Measurements from ENCODE around the gene DOCK1. TPM values are rescaled to one million over a fixed set of nuclear protein-coding genes. Genes with fewer than 3 reads are reported as not detected.

Gene DOCK1
- total RNA-seq, 2 donors from 2014 or later = 1.1 TPM

DNA sequence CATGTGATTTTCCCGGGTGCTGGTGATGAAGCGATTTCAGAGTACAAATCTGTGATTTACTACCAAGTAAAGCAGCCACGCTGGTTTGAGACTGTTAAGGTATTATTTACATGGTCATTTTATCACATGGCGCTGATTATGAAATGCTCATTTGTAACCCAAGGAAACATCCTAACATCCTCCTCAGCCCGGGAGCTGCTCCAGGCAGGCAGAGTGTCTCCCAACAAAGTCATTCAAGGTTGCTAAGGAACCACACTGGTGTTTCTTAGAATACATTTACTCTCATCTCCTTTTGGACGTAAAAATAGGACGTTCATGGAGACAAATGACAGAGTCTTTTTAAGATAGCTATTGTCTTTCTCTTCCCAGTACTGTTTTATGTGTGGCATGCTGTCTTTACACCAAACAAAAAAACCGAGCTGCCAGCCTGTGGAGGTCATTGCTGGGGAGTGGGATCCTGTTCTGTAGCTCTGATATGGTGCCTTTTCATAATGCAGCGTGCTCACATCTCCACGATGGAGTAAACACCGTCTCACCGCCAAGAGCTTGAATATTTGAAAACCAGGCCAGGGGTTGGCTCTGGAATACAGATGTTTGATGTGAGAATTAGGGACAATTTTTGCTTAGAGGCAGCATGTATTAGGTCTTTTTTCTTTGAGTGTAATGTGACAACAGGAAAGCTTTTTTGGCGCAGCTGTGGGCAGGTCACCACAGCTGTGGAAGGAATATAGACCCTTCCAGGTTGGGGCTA lies 119.6 kb downstream of the DOCK1 start:
- DNase-seq (ENCODE audit: low spot score in 2 of 2) (no peak), ATAC-seq (no peak)
- Mint-ChIP-seq H3K36me3 (no peaks in the 10 kb centered on the region), H3K9me3 (no peaks in the 10 kb centered on the region), H3K27ac (no peak overlapping the region)

DNA sequence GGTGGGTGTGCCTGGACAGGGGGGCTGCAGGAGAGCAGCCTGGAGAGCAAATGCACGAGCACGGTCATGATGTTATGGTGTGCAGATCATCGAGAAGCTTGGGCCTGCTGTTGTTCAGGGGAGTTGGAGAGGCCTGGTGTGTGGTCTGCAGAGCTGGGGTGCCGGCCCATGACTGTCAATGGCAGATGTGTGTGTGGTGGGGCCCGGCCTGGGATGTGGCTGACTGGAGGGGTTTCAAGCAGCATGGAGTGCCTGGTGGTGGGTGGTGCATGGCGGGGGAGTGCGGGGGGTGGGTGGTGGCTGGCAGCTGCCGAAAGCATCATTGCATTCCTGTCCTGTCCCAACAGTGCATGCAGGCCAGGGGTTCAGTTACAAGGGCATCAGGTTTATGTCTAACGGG lies 122.6 kb downstream of the DOCK1 start:
- Mint-ChIP-seq H3K27ac (no peak overlapping the region), H3K9me3 (no peaks in the 10 kb centered on the region), H3K36me3 (no peaks in the 10 kb centered on the region)
- ATAC-seq (no peak), DNase-seq (ENCODE audit: low spot score in 2 of 2) (no peak)

DNA sequence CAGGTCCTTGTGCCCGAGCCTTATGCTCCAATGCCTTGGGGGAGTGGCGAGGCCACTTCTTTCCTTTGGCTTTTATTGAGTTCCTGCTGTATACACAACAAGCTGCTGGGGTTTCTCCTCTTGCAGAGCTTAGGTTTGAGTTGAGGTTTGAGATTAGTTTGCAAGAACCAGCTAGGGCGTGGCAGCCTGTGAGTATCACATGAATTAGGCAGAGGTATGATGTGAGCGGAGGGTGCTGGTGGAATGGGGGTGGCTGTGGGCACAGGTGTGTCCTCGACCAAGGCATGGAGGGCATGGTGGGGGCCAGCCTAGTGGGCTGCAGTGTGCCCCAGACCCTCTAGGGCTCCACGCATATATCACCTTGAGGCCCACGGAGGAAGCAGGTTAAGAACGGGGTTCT lies 123.3 kb downstream of the DOCK1 start:
- H3K9me3 Mint-ChIP-seq = no peaks in the 10 kb centered on the region
- no peak for DNase-seq (ENCODE audit: low spot score in 2 of 2)
- H3K27ac Mint-ChIP-seq = no peak overlapping the region
- ATAC-seq = no peak
- no peaks in the 10 kb centered on the region for H3K36me3 Mint-ChIP-seq

DNA sequence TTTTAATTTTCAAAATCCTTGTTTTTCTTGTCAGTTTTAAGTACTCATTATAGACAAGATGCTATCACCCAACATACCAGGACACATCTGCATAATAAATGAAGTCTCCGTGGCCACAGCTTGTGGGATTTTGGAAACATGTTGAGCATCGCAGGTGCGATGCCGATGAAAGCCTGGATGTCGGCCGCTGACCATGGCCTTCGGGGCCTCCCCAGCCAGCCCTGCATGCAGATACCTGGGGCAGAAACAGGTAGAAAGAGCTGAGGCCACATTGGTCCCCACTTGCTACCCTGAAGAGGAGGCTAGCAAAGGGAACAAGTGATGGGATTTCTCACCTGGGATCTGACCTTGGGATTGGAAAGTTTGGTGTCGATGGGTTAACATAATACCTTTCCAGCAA lies 123.8 kb downstream of the DOCK1 start:
- ATAC-seq = no peak
- H3K27ac Mint-ChIP-seq = no peak overlapping the region

DNA sequence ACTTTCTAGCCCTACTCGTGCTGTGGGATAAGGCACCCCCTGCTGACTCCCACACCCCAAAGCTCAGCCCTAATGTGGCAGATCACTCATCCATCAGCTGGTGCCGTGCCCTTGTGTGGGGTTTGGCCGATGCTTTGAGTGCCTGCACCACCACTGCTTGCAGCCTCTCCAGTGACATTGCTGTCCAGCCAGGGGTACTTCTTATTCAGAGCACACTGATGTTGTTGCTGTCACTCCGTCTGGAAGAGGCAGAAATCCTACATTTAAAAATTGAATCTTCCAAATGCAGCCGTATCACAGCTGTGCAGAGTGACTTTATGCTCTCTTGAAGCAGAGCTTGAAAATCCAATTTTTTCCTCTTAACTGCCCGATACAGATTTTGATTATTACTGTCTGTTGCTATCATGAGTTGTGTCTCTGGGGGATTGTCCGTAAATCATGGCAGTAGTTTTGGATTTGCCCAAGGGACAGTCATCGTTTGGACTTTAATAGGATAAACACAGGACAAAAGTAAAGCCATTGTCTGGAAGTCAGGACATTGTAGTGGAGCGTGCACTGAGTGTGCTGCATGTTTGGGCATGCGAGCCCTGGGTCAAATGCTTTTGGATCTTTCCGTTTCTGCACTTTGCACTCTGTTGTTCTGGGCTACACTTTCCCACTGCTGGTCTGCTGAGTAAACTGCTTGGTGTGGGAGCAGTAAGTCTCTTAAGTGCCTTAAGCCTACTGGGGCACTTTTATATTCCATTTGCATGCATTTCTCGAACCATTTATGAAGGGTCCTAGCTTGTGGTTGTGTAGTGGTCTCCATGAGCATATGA lies 128.2 kb downstream of the DOCK1 start:
- no peaks in the 10 kb centered on the region for H3K9me3 Mint-ChIP-seq
- no peak overlapping the region for H3K27ac Mint-ChIP-seq
- ATAC-seq (no peak), DNase-seq (ENCODE audit: low spot score in 2 of 2) (no peak)
- H3K36me3 Mint-ChIP-seq = no peaks in the 10 kb centered on the region

More for the DNA sequence above, 123.8 kb downstream of the DOCK1 start:
- H3K9me3 Mint-ChIP-seq = no peaks in the 10 kb centered on the region
- no peak for DNase-seq (ENCODE audit: low spot score in 2 of 2)
- no peaks in the 10 kb centered on the region for H3K36me3 Mint-ChIP-seq

DNA sequence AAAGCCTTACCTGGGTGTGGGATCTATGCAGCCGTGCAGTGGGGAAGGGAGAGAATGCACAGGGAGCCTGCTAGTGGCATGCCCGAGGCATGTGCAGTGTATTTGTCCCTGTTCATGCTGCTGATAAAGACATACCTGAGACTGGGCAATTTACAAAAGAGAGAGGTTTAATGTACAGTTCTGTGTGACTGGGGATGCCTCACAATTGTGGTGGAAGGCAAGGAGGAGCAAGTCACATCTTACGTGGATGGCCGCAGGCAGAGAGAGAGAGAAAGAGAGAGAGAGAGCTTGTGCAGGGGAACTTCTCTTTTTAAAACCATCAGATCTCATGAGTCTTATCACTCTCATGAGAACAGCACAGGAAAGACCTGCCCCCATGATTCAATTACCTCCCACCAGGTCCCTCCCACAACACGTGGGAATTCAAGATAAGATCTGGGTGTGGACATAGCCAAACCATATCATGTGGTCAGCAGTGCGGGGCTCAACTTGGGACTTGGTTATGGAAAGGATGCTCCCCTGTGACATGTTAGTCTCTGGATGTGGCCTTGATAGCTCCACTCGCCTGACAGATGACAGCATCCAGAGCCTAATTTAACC lies 128.9 kb downstream of the DOCK1 start:
- Mint-ChIP-seq H3K27ac (no peak overlapping the region), H3K9me3 (no peaks in the 10 kb centered on the region), H3K36me3 (no peaks in the 10 kb centered on the region)
- DNase-seq (ENCODE audit: low spot score in 2 of 2) = no peak
- no peak for ATAC-seq

DNA sequence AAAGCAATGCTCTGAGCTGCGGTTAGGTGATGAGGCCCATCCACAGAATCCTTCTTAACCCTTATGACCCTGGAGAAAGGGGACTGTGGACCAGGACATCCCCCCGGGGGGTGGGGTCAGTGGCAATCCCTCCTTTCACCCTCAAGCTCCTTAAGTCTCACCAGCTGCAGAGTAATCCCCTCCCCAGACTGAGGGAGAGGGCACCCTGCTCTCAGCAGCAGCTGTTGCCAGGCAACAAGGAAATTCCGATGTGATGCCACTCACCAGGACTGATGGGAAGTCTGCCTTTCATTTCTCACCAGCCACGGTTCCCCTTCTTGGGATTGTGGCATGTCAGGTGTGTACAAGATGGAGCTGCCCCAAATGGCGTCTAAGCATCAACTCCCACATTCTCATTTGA lies 129.6 kb downstream of the DOCK1 start:
- Mint-ChIP-seq H3K36me3 (no peaks in the 10 kb centered on the region), H3K9me3 (no peaks in the 10 kb centered on the region), H3K27ac (no peak overlapping the region)
- DNase-seq (ENCODE audit: low spot score in 2 of 2) = no peak
- no peak for ATAC-seq

DNA sequence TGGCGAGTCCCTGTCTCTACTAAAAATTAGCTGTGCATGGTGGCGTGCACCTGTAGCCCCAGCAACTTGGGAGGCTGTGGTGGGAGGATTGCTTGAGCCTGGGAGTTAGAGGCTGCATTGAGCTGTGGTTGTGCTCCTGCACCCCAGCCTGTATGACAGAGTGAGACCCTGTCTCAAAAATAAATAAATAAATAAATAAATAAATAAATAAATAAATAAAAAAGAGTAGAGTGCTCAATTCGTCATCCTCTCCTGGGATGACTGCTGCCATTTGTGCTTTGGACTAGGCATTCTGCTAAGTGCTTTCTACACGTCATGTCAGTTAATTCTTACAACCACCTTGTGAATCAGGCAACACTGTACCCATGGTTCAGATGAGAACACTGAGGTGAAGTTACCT lies 130.6 kb downstream of the DOCK1 start:
- no peaks in the 10 kb centered on the region for H3K9me3 Mint-ChIP-seq
- no peak overlapping the region for H3K27ac Mint-ChIP-seq
- ATAC-seq = no peak

DNA sequence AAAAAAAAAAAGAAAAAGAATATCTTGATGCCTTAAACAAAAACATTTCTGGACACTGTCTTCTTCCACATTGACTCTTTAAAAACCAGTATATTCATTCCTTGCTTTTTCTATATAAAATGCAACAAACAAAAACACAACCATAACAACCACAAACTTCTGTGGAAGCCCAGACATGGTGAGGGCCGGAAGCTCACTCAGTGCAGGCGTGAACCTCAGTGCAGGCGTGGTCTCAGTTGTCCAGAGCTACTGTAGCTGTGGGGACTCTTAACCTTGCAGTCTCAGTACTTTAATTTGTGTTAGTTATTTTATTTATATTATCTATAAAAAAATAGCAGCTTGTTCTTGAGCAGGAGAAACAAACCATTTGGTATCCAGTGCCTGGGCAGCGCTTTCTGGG lies 131.8 kb downstream of the DOCK1 start:
- ATAC-seq (no peak), DNase-seq (ENCODE audit: low spot score in 2 of 2) (no peak)
- no peaks in the 10 kb centered on the region for H3K36me3 Mint-ChIP-seq
- no peak overlapping the region for H3K27ac Mint-ChIP-seq
- no peaks in the 10 kb centered on the region for H3K9me3 Mint-ChIP-seq

More for the DNA sequence above, 130.6 kb downstream of the DOCK1 start:
- DNase-seq (ENCODE audit: low spot score in 2 of 2) = no peak
- H3K36me3 Mint-ChIP-seq = no peaks in the 10 kb centered on the region

DNA sequence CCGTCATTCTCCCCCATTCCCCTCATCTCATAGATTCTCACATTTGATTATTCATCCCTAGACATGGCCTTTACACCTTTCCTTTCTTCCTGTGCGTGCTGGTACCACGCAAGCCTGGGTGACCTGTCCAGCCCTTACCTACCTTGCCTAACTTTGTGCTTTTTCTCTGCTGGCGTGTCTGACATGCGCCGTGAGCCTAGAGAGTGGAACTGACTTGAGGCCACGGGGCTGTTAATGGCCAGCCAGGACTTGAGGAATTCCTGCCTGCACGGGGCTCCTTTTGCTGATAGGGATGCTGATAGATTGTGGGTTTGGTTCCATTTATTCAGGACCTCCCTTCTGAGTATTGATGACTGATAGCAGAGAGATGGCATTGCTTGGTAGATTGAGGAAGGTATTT lies 134.2 kb downstream of the DOCK1 start:
- Mint-ChIP-seq H3K27ac (no peak overlapping the region), H3K36me3 (no peaks in the 10 kb centered on the region), H3K9me3 (no peaks in the 10 kb centered on the region)
- DNase-seq (ENCODE audit: low spot score in 2 of 2) (no peak), ATAC-seq (no peak)

DNA sequence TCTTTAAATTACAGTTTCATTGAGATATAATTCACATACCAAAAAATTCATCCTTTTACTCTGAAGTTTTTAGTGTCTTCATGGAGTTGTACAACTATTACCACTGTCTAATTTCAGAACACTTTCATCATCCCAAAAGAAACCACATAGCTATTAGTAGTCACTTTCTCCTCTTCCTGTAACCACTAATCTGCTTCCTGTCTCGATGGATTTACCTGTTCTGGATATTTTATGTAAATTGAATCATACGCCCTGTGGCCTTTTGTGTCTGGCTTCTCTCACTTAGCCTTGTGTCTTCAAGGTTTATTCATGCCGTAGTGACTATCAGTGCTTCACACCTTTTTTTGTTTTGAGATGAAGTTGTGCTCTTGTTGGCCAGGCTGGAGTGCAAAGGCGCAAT lies 135.5 kb downstream of the DOCK1 start:
- H3K27ac Mint-ChIP-seq = no peak overlapping the region
- ATAC-seq (no peak), DNase-seq (ENCODE audit: low spot score in 2 of 2) (no peak)
- H3K36me3 Mint-ChIP-seq = no peaks in the 10 kb centered on the region
- no peaks in the 10 kb centered on the region for H3K9me3 Mint-ChIP-seq

DNA sequence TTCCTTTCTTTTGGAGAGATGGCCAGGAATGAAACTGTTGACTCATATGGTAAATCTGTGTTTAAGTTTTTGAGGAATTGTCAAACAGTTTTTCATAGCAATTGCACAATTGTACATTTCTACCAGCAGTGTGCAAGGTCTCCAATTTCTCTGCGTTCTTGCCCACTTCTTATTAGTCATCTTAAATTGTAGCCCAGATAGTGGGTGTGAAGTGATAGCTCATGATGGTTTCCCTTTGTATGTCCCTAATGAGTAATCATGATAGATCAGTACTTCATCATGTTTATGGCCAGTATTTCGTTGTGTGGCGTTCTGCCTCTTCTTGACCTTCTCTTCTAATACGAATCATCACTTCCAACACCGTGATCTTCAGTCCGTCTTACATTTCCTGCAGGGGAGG lies 136.3 kb downstream of the DOCK1 start:
- DNase-seq (ENCODE audit: low spot score in 2 of 2) = no peak
- no peak for ATAC-seq
- Mint-ChIP-seq H3K27ac (no peak overlapping the region), H3K36me3 (no peaks in the 10 kb centered on the region), H3K9me3 (no peaks in the 10 kb centered on the region)

DNA sequence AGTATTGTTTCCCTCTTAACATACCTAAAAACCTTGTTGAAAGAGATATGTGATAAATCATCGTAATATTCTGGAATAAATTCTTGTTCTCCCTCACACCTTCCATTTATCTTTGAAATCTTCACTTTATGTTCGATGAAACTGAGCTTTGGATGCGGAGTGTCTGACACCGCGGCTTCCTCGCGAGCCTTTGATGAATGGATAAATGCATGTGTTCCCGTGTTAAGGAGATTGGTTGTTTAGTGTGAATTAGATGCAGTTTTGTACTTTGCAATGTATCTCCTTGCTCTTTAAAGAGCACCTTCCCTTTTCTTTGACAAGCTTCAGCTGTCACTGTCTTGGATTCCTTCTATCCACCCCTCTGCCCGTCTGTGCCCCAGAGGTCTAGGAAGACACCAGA lies 138.1 kb downstream of the DOCK1 start:
- no peak for ATAC-seq
- Mint-ChIP-seq H3K9me3 (no peaks in the 10 kb centered on the region), H3K27ac (no peak overlapping the region), H3K36me3 (no peaks in the 10 kb centered on the region)
- DNase-seq (ENCODE audit: low spot score in 2 of 2) = no peak

DNA sequence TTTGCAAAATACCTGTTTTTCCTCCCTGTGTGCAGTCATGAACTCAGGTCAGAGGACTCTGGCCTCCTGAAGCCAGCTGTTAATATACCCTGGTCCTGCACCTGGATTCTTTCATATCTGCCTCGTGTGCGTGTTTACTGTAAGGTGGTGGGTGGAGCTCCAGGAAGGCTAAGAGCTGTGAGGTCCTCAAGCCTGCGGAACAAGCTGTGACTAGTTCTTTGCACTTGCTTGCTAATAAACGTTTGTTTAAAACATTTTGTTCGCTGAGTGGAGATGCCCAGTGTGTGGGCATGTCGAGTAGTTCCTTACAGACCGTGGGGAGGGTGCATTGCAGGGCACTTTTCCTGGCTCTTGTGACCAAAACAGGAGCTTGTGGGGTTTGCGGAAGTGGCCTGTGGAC lies 139.0 kb downstream of the DOCK1 start:
- Mint-ChIP-seq H3K9me3 (no peaks in the 10 kb centered on the region), H3K36me3 (no peaks in the 10 kb centered on the region), H3K27ac (no peak overlapping the region)
- DNase-seq (ENCODE audit: low spot score in 2 of 2) = no peak
- ATAC-seq = no peak

DNA sequence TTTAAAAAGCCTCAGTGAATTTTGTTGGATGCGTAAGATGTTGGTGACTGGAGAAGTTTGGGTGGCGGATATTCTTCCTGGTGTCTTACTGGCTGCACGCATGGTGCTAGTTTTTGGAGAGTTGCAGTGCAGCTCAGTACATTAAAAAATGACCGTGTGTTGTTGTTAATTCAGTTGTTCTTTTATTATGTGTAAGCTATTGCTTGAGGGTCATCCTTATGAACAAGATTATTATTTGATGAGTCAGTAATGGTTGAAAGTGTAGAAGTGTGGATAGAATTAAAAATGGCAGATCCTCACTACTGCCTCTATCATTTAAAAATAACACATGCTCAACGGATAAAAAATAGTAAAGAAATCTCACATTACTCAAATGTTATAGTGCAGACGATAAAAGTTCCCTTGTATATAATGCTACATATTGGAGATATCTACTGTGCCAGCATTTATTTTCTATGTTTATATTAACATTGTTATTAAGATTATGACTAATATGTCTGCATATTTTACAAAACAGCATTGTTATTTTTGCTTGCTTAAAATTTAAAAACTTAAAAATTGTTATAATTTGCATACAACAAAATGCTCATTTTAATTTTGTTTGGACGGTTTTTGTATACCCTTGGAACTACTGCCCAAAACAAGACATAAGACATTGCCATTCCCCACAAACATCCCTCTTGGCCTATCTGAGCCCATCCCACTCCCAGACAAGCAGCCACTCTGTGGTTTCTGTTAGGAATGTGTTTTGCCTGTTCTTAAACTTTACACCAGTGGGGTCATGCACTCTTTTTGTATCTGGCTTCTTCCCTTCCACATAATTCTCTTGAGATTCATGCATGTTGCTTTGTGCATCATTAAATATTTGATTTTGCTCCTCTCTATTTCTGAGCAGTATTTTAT lies 142.0 kb downstream of the DOCK1 start:
- no peak overlapping the region for H3K27ac Mint-ChIP-seq
- DNase-seq (ENCODE audit: low spot score in 2 of 2) (no peak), ATAC-seq (no peak)
- no peaks in the 10 kb centered on the region for H3K36me3 Mint-ChIP-seq
- no peaks in the 10 kb centered on the region for H3K9me3 Mint-ChIP-seq

DNA sequence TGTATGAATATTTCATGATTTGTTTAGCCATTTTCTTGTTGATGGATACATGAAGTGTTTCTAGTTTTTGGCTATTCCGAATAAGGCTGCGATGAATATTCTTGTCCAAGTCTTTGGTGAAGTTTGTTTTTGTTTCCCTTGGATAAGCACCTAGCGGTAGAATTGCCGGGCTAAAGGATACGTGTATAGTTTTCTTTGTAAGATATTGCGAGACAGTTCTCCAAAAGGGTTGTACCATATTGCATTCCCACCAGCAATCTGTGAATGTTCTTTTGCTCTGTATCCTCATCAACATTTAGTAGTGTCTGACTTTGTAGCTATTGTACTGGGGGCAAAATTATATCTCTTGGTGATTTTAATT lies 142.6 kb downstream of the DOCK1 start:
- DNase-seq (ENCODE audit: low spot score in 2 of 2) (no peak), ATAC-seq (no peak)
- Mint-ChIP-seq H3K36me3 (no peaks in the 10 kb centered on the region), H3K27ac (no peak overlapping the region), H3K9me3 (no peaks in the 10 kb centered on the region)

DNA sequence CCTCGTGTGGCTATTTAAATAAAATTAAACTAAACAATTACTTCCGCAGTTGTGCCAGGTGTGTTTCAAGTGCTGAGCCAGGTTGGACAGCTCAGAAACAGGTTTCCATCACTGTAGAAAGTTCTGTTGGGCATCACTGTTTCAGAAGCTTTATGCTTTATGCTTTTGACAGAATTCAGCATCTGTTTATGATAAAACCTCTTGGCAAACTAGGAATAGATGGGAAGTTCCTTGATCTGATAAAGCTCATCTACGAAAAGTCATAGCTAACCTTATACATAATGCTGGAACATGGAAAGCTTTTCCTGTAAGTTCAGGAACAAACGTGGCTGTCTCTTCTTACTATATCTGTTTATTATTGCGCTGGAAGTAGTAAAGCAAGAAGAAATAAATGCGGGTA lies 143.4 kb downstream of the DOCK1 start:
- Mint-ChIP-seq H3K36me3 (no peaks in the 10 kb centered on the region), H3K27ac (no peak overlapping the region), H3K9me3 (no peaks in the 10 kb centered on the region)
- ATAC-seq = no peak
- DNase-seq (ENCODE audit: low spot score in 2 of 2) = no peak

Measured in activated naive CD4-positive, alpha-beta T cell treated with anti-CD3 and anti-CD28 coated beads, Interleukin-2, amount 50 U/mL, for 72 hours (primary cell).